Heart right ventricle (tissue), 16 donors: ENCODE results near the gene PPP1R26. TPM values are rescaled to one million over a fixed set of nuclear protein-coding genes. Genes with fewer than 3 reads are reported as not detected.

ENCODE experiments used
- ATAC-seq, 8 donors: fragments of 200-7000 bp; cut with Tn5 transposase; one replicate each; pipeline ENCODE4 v1.9.1; 2020; ENCODE audit warnings: mild to moderate bottlenecking in 8 of 8, moderate library complexity in 8 of 8, moderate number of reproducible peaks in 1 of 8
- DNase-seq, 2 donors: peaks; one replicate each; pipeline ENCODE4 v3.0.0-alpha.2; 2020
- H3K27ac ChIP-seq, 10 donors: fragments of 200-600 bp; sonication (generic) in 2 of 10; one replicate each; pipeline versions ENCODE4 v1.5.0 to v1.8.0; 2020 to 2022; ENCODE audit warnings: mild to moderate bottlenecking in 3 of 10
- H3K27me3 ChIP-seq, 7 donors: fragments of 200-600 bp; one replicate each; pipeline ENCODE4 v1.8.0; 2021 to 2022; ENCODE audit warnings: mild to moderate bottlenecking in 2 of 7
- H3K36me3 ChIP-seq, 9 donors: fragments of 200-600 bp; sonication (generic) in 1 of 9; one replicate each; pipeline versions ENCODE4 v1.5.0 to v1.8.0; 2020 to 2022; ENCODE audit warnings: mild to moderate bottlenecking in 2 of 9
- H3K4me1 ChIP-seq, 9 donors: fragments of 200-600 bp; sonication (generic) in 1 of 9; one replicate each; pipeline versions ENCODE4 v1.5.0 to v1.8.0; 2020 to 2022; ENCODE audit warnings: mild to moderate bottlenecking in 4 of 9
- H3K4me3 ChIP-seq, 10 donors: fragments of 200-600 bp; sonication (generic) in 2 of 10; one replicate each; pipeline versions ENCODE4 v1.5.0 to v1.8.0; 2020 to 2022; ENCODE audit warnings: mild to moderate bottlenecking in 7 of 10, moderate library complexity in 2 of 10
- H3K9me3 ChIP-seq, 11 donors: fragments of 200-600 bp in 10 of 11; sonication (generic) in 2 of 11; one replicate each; pipeline versions ENCODE4 v1.5.0 to v1.8.0; 2013 to 2022; ENCODE audit warnings: mild to moderate bottlenecking in 2 of 11, control low read depth in 1 of 11, moderate library complexity in 1 of 11
- WGBS, 2 donors: extraction: QIAGEN DNeasy Blood & Tissue Kit; methylation state at CpG; one replicate each; pipeline ENCODE4 v1.1.7; 2013; ENCODE audit warnings: inconsistent platforms in 1 of 2; 5-methylcytosine and 5-hydroxymethylcytosine counted together
- intact Hi-C, 10 donors: fragments of 100-400 bp; cut with DNase I; formaldehyde crosslinking; loops; one replicate each; pipeline versions ENCODE4 v1.11.1 to v1.14.2; 2022
- polyA plus RNA-seq, 2 donors: library from polyadenylated mRNA; stranded (reverse); fragments of 200-250 nt; gene quantifications; one replicate each; pipeline ENCODE4 v1.2.3, GENCODE V29; 2013
- total RNA-seq, 10 donors: library from RNA; stranded (reverse); fragmentation: NEBNext Ultra II Directional in 3 of 10; extraction: Animal tissue kit (Norgen Biotek cat#: 25700) in 3 of 10; gene quantifications; one replicate each; pipeline versions ENCODE4 v1.2.1 to v1.2.4, GENCODE V29; 2021 to 2023
- TF ChIP-seq, protein P1 (sequence below), 9 donors: fragments of 200-600 bp; sonication (generic) in 2 of 9; IDR thresholded peaks; one replicate each; pipeline versions ENCODE4 v1.5.0 to v1.8.0; 2021 to 2022; ENCODE audit warnings: antibody characterized with exemption in 9 of 9, mild to moderate bottlenecking in 5 of 9, moderate library complexity in 1 of 9
- donor health status: Arrhythmogenic right ventricular cardiomyopathy.
- donor health status: ischemic (EF 13 %, LVEDD 7.1; RV severe dilation, severe dysfunction).
- donor health status: healthy with polysubstance abuse.
- donor health status: DM: no; HTN: yes; CAD: no.
- donor health status: DM: no; HTN: no; CAD: no.
- donor health status: ischemic (EF 25% LVEDD 6.9; RV normal size, moderate dysfunction).
- donor health status: ischemic (EF 25% LVEDD 5.7; RV mildly dilated, moderate dysfunction).
- donor health status: healthy.
- donor health status: DM: yes; HTN: yes; CAD: no.
- donor health status: Ischemic cardiomyopathy.
- donor health status: ischemic (EF 35%, LVEDD 5.7; RV mildly dilated, moderate dysfunction).
- donor health status: nonischemic (EF 11% LVEDD 7.7; RV severe dilation, severe dysfunction).
- donor health status: DM: yes; HTN: yes; CAD: no.
- donor health status: PGD.
- donor health status: ischemic (EF 29% LVEDD 5.4; RV normal size, mild dysfunction).
- donor health status: nonischemic (EF 23%, LVEDD 6.1; RV moderate dilation, normal function).

Gene PPP1R26
- total and polyA plus RNA-seq, 12 donors: 7.5 to 26.7 (median 20.6) TPM

GRCh38 chr9:135505406-135506187 lies 26.0 kb downstream of the PPP1R26 start:
- TF ChIP-seq, protein P1, sequence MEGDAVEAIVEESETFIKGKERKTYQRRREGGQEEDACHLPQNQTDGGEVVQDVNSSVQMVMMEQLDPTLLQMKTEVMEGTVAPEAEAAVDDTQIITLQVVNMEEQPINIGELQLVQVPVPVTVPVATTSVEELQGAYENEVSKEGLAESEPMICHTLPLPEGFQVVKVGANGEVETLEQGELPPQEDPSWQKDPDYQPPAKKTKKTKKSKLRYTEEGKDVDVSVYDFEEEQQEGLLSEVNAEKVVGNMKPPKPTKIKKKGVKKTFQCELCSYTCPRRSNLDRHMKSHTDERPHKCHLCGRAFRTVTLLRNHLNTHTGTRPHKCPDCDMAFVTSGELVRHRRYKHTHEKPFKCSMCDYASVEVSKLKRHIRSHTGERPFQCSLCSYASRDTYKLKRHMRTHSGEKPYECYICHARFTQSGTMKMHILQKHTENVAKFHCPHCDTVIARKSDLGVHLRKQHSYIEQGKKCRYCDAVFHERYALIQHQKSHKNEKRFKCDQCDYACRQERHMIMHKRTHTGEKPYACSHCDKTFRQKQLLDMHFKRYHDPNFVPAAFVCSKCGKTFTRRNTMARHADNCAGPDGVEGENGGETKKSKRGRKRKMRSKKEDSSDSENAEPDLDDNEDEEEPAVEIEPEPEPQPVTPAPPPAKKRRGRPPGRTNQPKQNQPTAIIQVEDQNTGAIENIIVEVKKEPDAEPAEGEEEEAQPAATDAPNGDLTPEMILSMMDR (IDR thresholded peaks at IDR 0.05): no peak
- ATAC-seq: no peak
- H3K4me1 ChIP-seq: peaks cover 9 to 29% (median 16%) of the 10 kb centered on the region in 9 donors
- peak in 1 of 2 donors; percentile 11 for DNase-seq
- peaks cover 0 to 36% (median 10%) of the 10 kb centered on the region in 9 donors for H3K36me3 ChIP-seq
- H3K27ac ChIP-seq: no peak overlapping the region
- intact Hi-C loops: no loop called here
- no peaks in the 10 kb centered on the region for H3K27me3 ChIP-seq
- WGBS, 2 donors: 86 to 90% methylated on average over 24 of the region's 24 CpGs
- peaks cover 0 to 21% (median 12%) of the 10 kb centered on the region in 11 donors for H3K9me3 ChIP-seq
- no peak overlapping the region for H3K4me3 ChIP-seq

DNA sequence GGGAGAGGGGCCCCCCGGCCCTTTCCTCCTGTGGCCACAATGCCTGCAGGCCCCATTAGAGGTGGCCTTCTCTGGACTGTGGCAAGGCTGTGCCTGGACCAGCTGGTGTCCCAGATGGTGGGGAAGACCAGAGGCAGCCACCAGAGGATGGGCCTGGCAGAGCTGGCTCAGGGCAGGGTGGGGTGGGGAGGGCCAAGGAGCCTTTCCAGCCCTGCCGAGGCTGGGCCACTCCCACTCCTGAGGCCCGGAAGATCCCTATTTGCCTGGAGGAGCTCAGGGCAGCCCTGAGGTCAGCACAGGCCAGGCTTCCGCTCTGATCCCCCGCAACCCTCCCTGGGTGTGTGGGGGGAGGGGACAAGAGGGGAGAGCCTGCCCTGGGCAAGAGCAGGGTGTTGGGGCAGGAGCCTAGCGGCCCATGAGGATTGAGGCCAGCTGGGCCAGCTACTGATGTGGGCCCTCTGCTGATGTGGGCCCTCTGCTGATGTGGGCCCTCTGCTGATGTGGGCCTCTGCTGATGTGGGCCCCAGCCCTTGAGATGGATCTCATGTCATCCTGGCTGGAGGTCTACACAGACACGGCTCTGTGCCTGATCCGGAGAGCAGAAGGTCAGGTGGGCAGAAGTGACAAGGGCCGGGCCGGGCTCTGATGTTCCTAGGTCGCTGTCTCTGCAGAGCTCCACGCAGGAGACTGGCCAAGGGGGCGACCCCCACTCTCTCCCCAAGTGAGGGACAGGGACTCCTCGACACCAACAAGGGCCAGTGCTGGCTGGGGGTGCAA lies 26.9 kb downstream of the PPP1R26 start:
- peak in 1 of 2 donors; percentile 8 for DNase-seq
- intact Hi-C loops: no loop called here
- H3K27ac ChIP-seq: no peak overlapping the region

DNA sequence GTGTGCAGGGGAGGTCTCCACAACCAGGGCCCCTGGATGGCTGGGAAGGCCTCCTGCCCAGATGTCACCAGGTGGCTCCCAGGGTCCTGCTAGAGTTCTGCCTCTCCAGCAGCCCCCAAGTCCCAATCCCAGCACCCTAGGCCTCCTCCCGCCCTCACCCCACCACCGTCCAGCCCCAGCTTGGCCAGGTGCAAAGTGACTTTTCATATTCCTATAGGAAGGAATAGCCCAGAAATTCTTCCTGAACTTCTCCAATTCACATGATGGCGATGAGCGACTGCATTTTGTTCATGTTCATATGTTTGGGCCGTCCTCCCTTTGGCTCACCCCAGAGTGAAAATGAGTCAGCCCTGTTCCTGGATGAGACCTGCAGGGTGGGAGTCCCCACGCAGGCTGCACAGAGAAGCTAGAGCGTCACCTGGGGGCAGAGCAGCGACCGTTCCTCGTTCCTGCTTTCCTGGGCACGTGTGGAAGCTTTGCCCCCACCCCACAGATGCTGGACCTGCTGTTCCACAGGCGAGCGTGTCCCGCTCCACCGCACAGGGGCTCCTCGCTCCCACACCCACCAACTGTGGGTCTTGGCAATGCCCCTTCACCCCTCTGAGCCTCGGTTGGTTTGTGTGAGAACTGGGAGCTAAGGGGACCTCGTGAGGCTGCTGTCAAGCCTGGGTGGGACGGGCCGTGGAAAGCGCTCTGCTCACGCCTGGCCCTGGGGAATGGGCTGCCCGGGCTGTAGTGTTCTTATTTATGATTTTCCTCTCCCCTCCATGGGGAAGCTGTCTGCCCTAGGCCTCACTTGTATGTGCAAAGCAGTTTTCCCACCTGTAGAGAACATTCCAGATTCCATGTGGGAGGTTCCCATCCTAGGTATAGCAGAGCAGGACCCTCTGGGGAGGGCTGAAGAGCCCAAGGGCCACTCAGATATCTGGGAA lies 27.8 kb downstream of the PPP1R26 start:
- peak in 1 of 2 donors; percentile 8 for DNase-seq
- H3K4me3 ChIP-seq: no peak overlapping the region
- peaks cover 0 to 21% (median 12%) of the 10 kb centered on the region in 11 donors for H3K9me3 ChIP-seq
- no peaks in the 10 kb centered on the region for H3K27me3 ChIP-seq
- H3K27ac ChIP-seq: no peak overlapping the region
- H3K36me3 ChIP-seq: peaks cover 0 to 30% (median 10%) of the 10 kb centered on the region in 9 donors
- ATAC-seq: no peak
- 88% methylated on average over 23 of the region's 23 CpGs for WGBS, 2 donors
- H3K4me1 ChIP-seq: peaks cover 0 to 15% (median 3%) of the 10 kb centered on the region in 9 donors
- intact Hi-C loops: no loop called here
- TF ChIP-seq, protein P1 (IDR thresholded peaks at IDR 0.05): no peak

More for the DNA sequence above, 26.9 kb downstream of the PPP1R26 start:
- TF ChIP-seq, protein P1 (IDR thresholded peaks at IDR 0.05): no peak
- peaks cover 0 to 21% (median 12%) of the 10 kb centered on the region in 11 donors for H3K9me3 ChIP-seq
- ATAC-seq: peak in 1 of 8 donors; percentile 31
- 63 to 64% methylated on average over 14 of the region's 14 CpGs for WGBS, 2 donors
- H3K36me3 ChIP-seq: peaks cover 0 to 36% (median 10%) of the 10 kb centered on the region in 9 donors
- H3K4me1 ChIP-seq: peaks cover 6 to 24% (median 12%) of the 10 kb centered on the region in 9 donors
- no peaks in the 10 kb centered on the region for H3K27me3 ChIP-seq
- H3K4me3 ChIP-seq: no peak overlapping the region
